Neural cell (in vitro differentiated cells): ENCODE measurements around the gene SF3B2. TPM values are rescaled to one million over a fixed set of nuclear protein-coding genes. Genes with fewer than 3 reads are reported as not detected.

Source experiments
- H2AFZ ChIP-seq: fragments of 200-600, 300-800 bp; sonication (generic), shearing (Covaris generic); 2 replicates; pipeline ENCODE4 v1.6.0; 2014; ENCODE audit warnings: low read depth, mild to moderate bottlenecking, antibody characterized with exemption, low read length, moderate library complexity
- H3F3A ChIP-seq: fragments of 200-600 bp; shearing (Covaris generic); 2 replicates; pipeline ENCODE4 v1.6.1; 2016; ENCODE audit warnings: mild to moderate bottlenecking, moderate library complexity, mixed read lengths, antibody characterized with exemption, low read length; ENCODE audit not compliant: insufficient read depth, poor library complexity, severe bottlenecking
- H3K27ac ChIP-seq: fragments of 200-600, 300-800 bp; sonication (generic), shearing (Covaris generic); 2 replicates; pipeline ENCODE4 v1.5.1; 2014; ENCODE audit warnings: mild to moderate bottlenecking, low read length, moderate library complexity
- H3K27me3 ChIP-seq: fragments of 300-800, 200-600 bp; sonication (generic), shearing (Covaris generic); 2 replicates; pipeline ENCODE4 v1.6.0; 2014; ENCODE audit warnings: mild to moderate bottlenecking, low read depth, low read length, moderate library complexity; ENCODE audit not compliant: insufficient read depth
- H3K36me3 ChIP-seq: fragments of 300-800, 200-600 bp; sonication (generic), shearing (Covaris generic); 2 replicates; pipeline ENCODE4 v1.5.1; 2014; ENCODE audit warnings: mild to moderate bottlenecking, antibody characterized with exemption, low read length, moderate library complexity; ENCODE audit not compliant: insufficient read depth
- H3K4me2 ChIP-seq: fragments of 300-800, 200-600 bp; sonication (generic), shearing (Covaris generic); 2 replicates; pipeline ENCODE4 v1.6.0; 2014; ENCODE audit warnings: mild to moderate bottlenecking, low read length
- H3K4me3 ChIP-seq: fragments of 300-800, 200-600 bp; sonication (generic), shearing (Covaris generic); 2 replicates; pipeline ENCODE4 v1.5.1; 2014; ENCODE audit warnings: mild to moderate bottlenecking, low read length, moderate library complexity
- H3K79me2 ChIP-seq: fragments of 200-600 bp; shearing (Covaris generic); replicated peaks from 2 replicates; pipeline ENCODE4 v1.6.0; 2014; ENCODE audit warnings: mild to moderate bottlenecking, low read length, moderate library complexity; ENCODE audit not compliant: insufficient read depth
- H3K9ac ChIP-seq: fragments of 300-800, 200-600 bp; sonication (generic), shearing (Covaris generic); 2 replicates; pipeline ENCODE4 v1.6.1; 2016; ENCODE audit warnings: mild to moderate bottlenecking, low read length, mixed read lengths
- H3K9me2 ChIP-seq: fragments of 200-600 bp; shearing (Covaris generic); 2 replicates; pipeline ENCODE4 v1.6.1; 2016; ENCODE audit warnings: mild to moderate bottlenecking, low read length, mixed read lengths; ENCODE audit not compliant: insufficient read depth
- H3K9me3 ChIP-seq: fragments of 200-600, 300-800 bp; sonication (generic), shearing (Covaris generic); 2 replicates; pipeline ENCODE4 v1.6.1; 2016; ENCODE audit warnings: mild to moderate bottlenecking, mixed run types, low read length, moderate library complexity, mixed read lengths
- H4K20me1 ChIP-seq: fragments of 200-600 bp; shearing (Covaris generic); 2 replicates; pipeline ENCODE4 v1.6.1; 2016; ENCODE audit warnings: mild to moderate bottlenecking, mixed run types; ENCODE audit not compliant: insufficient read depth
- EP300 ChIP-seq: fragments of 450-650 bp; conservative IDR thresholded peaks from 2 replicates; pipeline ENCODE4 v1.6.1; 2014; ENCODE audit warnings: antibody characterized with exemption, mild to moderate bottlenecking, moderate library complexity; ENCODE audit not compliant: poor library complexity, severe bottlenecking
- EZH2 ChIP-seq: fragments of 200-600, 300-800 bp; shearing (Covaris generic), sonication (generic); IDR thresholded peaks from 2 replicates; pipeline ENCODE4 v1.6.1; 2014; ENCODE audit warnings: antibody characterized with exemption, low read length, borderline replicate concordance, mild to moderate bottlenecking; ENCODE audit not compliant: insufficient read depth, poor library complexity, severe bottlenecking
- MXI1 ChIP-seq: fragments of 450-650 bp; conservative IDR thresholded peaks from 2 replicates; pipeline ENCODE4 v1.6.1; 2014; ENCODE audit warnings: antibody characterized with exemption, mild to moderate bottlenecking; ENCODE audit not compliant: poor library complexity, severe bottlenecking
- POLR2AphosphoS5 ChIP-seq: IDR thresholded peaks from 2 replicates; pipeline ENCODE4 v1.6.1; 2012
- RAD21 ChIP-seq: fragments of 450-650 bp; conservative IDR thresholded peaks from 2 replicates; pipeline ENCODE4 v1.6.1; 2014; ENCODE audit warnings: antibody characterized with exemption, mild to moderate bottlenecking, moderate library complexity
- REST ChIP-seq: IDR thresholded peaks from 2 replicates; pipeline ENCODE4 v1.6.1; 2012; ENCODE audit warnings: borderline replicate concordance
- SMC3 ChIP-seq: fragments of 450-650 bp; conservative IDR thresholded peaks from 2 replicates; pipeline ENCODE4 v1.6.1; 2014; ENCODE audit warnings: antibody characterized with exemption, mild to moderate bottlenecking, moderate library complexity; ENCODE audit not compliant: poor library complexity
- TAF1 ChIP-seq: IDR thresholded peaks from 2 replicates; pipeline ENCODE4 v1.6.1; 2012; ENCODE audit warnings: low read depth
- polyA plus RNA-seq: library from polyadenylated mRNA; depleted of rRNA; stranded (reverse); fragments of >200 nt; gene quantifications from 2 replicates; pipeline ENCODE4 v1.2.3, GENCODE V29; 2014
- TF ChIP-seq, protein P1 (sequence below): fragments of 450-650 bp; IDR thresholded peaks from 2 replicates; pipeline ENCODE4 v1.5.1; 2014; ENCODE audit warnings: antibody characterized with exemption, mild to moderate bottlenecking, moderate library complexity; ENCODE audit not compliant: poor library complexity, severe bottlenecking

SF3B2 gene
- polyA plus RNA-seq, 1 donor from 2014 or later: 121 TPM

DNA sequence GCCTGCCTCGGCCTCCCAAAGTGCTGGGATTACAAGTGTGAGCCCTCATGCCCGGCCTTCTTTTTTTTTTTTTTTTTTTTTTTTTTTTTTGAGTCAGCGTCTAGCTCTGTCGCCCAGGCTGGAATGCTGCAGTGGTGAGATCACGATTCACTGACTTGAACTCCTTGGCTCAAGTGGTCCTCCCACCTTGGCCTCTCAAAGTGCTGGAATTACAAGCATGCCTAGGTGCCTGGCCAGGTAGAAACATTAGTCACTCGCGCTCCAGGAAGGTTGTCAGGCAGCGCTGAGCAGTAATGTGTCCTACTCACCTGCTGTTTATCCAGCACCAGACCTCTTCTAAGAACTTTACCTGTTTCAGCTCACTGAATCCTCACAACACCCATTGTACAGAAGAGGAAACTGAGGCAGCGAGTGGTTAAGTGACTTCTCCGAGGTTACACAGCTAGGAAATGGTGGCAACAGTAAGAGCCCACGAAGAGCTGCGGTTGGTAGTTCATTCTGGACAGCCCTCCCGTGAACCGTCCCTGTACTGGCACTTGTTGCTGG is 40.9 kb upstream of the SF3B2 start:
- Histone ChIP-seq H3K4me3 (no peak overlapping the region), H3K4me2 (no peak overlapping the region), H3K27me3 (peaks cover 15% of the 10 kb centered on the region), H3K79me2 (no peaks in the 10 kb centered on the region), H3K27ac (no peak overlapping the region), H3K9me2 (no peaks in the 10 kb centered on the region), H3K9ac (no peak overlapping the region), H3K36me3 (no peaks in the 10 kb centered on the region), H4K20me1 (no peaks in the 10 kb centered on the region), H3K9me3 (no peaks in the 10 kb centered on the region), H3F3A (no peaks in the 10 kb centered on the region), H2AFZ (no peak overlapping the region)
- no peak for TF ChIP-seq REST
- TF ChIP-seq TAF1: no peak
- no peak for TF ChIP-seq SMC3
- TF ChIP-seq EZH2: no peak
- TF ChIP-seq RAD21: no peak
- TF ChIP-seq, protein P1, sequence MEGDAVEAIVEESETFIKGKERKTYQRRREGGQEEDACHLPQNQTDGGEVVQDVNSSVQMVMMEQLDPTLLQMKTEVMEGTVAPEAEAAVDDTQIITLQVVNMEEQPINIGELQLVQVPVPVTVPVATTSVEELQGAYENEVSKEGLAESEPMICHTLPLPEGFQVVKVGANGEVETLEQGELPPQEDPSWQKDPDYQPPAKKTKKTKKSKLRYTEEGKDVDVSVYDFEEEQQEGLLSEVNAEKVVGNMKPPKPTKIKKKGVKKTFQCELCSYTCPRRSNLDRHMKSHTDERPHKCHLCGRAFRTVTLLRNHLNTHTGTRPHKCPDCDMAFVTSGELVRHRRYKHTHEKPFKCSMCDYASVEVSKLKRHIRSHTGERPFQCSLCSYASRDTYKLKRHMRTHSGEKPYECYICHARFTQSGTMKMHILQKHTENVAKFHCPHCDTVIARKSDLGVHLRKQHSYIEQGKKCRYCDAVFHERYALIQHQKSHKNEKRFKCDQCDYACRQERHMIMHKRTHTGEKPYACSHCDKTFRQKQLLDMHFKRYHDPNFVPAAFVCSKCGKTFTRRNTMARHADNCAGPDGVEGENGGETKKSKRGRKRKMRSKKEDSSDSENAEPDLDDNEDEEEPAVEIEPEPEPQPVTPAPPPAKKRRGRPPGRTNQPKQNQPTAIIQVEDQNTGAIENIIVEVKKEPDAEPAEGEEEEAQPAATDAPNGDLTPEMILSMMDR: no peak
- no peak for TF ChIP-seq POLR2AphosphoS5
- no peak for TF ChIP-seq MXI1

- H3K4me2 ChIP-seq: no peak within 1 kb of the TSS
- H2AFZ ChIP-seq: no peak within 1 kb of the TSS
- H3K4me3 ChIP-seq: no peak within 1 kb of the TSS
Observed at GRCh38 chr11:66011785-66012303, 40.3 kb upstream of the SF3B2 start, which contains the start of gene CST6. CST6 (plus strand) TSS chr11:66012008; CDS start chr11:66012045, 37 bp downstream.

More at GRCh38 chr11:66011785-66012303, 40.3 kb upstream of the SF3B2 start, which contains the start of gene CST6:
- TF ChIP-seq EP300 (no peak), REST (no peak), MXI1 (no peak), SMC3 (no peak), EZH2 (no peak), POLR2AphosphoS5 (no peak)
- H4K20me1 ChIP-seq: no peaks in the 10 kb centered on the region
- H3K36me3 ChIP-seq: no peaks in the 10 kb centered on the region
- no peaks in the 10 kb centered on the region for H3K9me2 ChIP-seq
- H3K9me3 ChIP-seq: no peaks in the 10 kb centered on the region
- H3K79me2 ChIP-seq: no peaks in the 10 kb centered on the region
- no peaks in the 10 kb centered on the region for H3F3A ChIP-seq
- peaks cover 15% of the 10 kb centered on the region for H3K27me3 ChIP-seq
- H3K9ac ChIP-seq: no peak within 1 kb of the TSS
- H3K27ac ChIP-seq: no peak within 1 kb of the TSS
